ENCODE data around the gene MSX2.

Gene MSX2

GRCh38 chr5:174718880-174719610, 5.3 kb upstream of the MSX2 start:
- no peak for DNase-seq

GRCh38 chr5:174719793-174720611, 4.4 kb upstream of the MSX2 start:
- no peak for DNase-seq

- DNase-seq = no peak
Observed at GRCh38 chr5:174720612-174721529, 3.5 kb upstream of the MSX2 start.

GRCh38 chr5:174721530-174722432, 2.6 kb upstream of the MSX2 start:
- no peak for DNase-seq

- DNase-seq = no peak
Observed at GRCh38 chr5:174722500-174722899, 1.9 kb upstream of the MSX2 start.

GRCh38 chr5:174723315-174723978, 935 bp upstream of the MSX2 start:
- DNase-seq = no peak

GRCh38 chr5:174723979-174724483, 351 bp upstream of the MSX2 start:
- DNase-seq = no peak

- DNase-seq = no peak
Observed at GRCh38 chr5:174725261-174725990, 1.0 kb downstream of the MSX2 start.

GRCh38 chr5:174725991-174726601, 1.7 kb downstream of the MSX2 start:
- no peak for DNase-seq

- DNase-seq = no peak
Observed at GRCh38 chr5:174726916-174727793, 2.8 kb downstream of the MSX2 start.

GRCh38 chr5:174727794-174728680, 3.7 kb downstream of the MSX2 start:
- DNase-seq = no peak

GRCh38 chr5:174729075-174729680, 4.8 kb downstream of the MSX2 start:
- no peak for DNase-seq

GRCh38 chr5:174731214-174732035, 7.0 kb downstream of the MSX2 start:
- DNase-seq = no peak

GRCh38 chr5:174732036-174733020, 7.9 kb downstream of the MSX2 start:
- no peak for DNase-seq

GRCh38 chr5:174733091-174733690, 8.8 kb downstream of the MSX2 start:
- DNase-seq = no peak
